Suprapubic skin (tissue), 4 donors: ENCODE data around the gene NCAN.

Source experiments
- POLR2A ChIP-seq, 2 donors: fragments of 450-650 bp; IDR thresholded peaks; one replicate each; pipeline ENCODE4 v1.6.1; 2017; ENCODE audit warnings: antibody characterized with exemption in 2 of 2, mild to moderate bottlenecking in 2 of 2, moderate library complexity in 2 of 2
- POLR2AphosphoS5 ChIP-seq, 3 donors: sonication (generic); formaldehyde crosslinking; IDR thresholded peaks; one replicate each; pipeline ENCODE4 v1.6.1; 2017; ENCODE audit warnings: antibody characterized with exemption in 3 of 3
- TF ChIP-seq, protein P1 (sequence below), 2 donors: fragments of 200-600 bp in 1 of 2; fragments of 450-650 bp in 1 of 2; sonication (generic) in 1 of 2; IDR thresholded peaks; one replicate each; pipeline ENCODE4 v1.5.1; 2016 to 2019; ENCODE audit warnings: antibody characterized with exemption in 2 of 2, mild to moderate bottlenecking in 1 of 2, moderate library complexity in 1 of 2

DNA sequence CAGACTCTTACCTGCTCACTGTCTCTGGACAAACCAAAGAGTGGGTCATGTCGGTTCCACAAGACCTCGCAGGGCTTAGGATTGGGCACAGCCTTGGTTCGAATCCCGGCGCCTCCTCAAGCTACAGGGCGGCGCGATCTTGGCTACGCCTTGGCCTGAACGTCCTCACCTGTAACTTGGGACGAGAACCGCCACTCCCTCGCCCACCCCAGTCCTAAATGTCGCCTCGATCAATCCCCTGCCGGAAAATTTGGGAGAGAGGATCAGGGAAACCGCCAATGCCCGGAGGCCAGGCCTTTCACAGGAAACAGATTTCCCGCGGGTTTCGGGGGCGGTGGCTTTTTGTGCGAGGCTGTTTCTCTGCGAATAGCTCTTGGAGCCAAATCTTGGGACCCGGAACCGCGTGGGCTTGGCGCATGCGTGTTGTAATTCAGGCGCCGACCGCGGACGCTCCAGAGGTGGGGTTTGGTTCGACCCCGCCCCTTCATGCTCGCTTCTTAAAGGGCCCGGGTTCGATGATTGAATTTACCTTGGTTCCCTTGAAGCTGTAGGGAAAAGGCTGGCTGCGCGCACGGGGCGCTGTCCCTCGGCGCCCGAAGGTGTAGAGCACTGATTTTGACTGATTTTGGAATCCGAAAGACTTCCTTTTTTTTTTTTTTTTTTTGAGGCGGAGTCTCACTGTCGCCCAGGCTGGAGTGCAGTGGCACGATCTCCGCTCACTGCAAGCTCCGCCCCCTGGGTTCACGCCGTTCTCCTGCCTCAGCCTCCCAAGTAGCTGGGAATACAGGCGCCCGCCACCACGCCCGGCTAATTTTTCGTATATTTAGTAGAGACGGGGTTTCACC, 8.5 kb upstream of the NCAN start, which contains the start of gene NR2C2AP:
- TF ChIP-seq, protein P1, sequence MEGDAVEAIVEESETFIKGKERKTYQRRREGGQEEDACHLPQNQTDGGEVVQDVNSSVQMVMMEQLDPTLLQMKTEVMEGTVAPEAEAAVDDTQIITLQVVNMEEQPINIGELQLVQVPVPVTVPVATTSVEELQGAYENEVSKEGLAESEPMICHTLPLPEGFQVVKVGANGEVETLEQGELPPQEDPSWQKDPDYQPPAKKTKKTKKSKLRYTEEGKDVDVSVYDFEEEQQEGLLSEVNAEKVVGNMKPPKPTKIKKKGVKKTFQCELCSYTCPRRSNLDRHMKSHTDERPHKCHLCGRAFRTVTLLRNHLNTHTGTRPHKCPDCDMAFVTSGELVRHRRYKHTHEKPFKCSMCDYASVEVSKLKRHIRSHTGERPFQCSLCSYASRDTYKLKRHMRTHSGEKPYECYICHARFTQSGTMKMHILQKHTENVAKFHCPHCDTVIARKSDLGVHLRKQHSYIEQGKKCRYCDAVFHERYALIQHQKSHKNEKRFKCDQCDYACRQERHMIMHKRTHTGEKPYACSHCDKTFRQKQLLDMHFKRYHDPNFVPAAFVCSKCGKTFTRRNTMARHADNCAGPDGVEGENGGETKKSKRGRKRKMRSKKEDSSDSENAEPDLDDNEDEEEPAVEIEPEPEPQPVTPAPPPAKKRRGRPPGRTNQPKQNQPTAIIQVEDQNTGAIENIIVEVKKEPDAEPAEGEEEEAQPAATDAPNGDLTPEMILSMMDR (IDR thresholded peaks at IDR 0.05): no peak
- TF ChIP-seq POLR2A (IDR thresholded peaks at IDR 0.05) (no peak), POLR2AphosphoS5 (IDR thresholded peaks at IDR 0.05) (peak in 1 of 3 donors; percentile 5)
